SW 1271 (cell line): ENCODE data around the gene ACTBL2.
A peak's percentile ranks its signal among the peaks of the same experiment; 100 is the strongest.
"Not testable (repeated sequence)": the region's sequence is repeated elsewhere in the genome, so short reads cannot be mapped to it uniquely, and the experiment has no call there.

Experiments used
- DNase-seq, 2 experiments: peaks; one replicate each; lab custom pipeline; 2025; lab: John Stamatoyannopoulos, UW

Gene ACTBL2

DNA sequence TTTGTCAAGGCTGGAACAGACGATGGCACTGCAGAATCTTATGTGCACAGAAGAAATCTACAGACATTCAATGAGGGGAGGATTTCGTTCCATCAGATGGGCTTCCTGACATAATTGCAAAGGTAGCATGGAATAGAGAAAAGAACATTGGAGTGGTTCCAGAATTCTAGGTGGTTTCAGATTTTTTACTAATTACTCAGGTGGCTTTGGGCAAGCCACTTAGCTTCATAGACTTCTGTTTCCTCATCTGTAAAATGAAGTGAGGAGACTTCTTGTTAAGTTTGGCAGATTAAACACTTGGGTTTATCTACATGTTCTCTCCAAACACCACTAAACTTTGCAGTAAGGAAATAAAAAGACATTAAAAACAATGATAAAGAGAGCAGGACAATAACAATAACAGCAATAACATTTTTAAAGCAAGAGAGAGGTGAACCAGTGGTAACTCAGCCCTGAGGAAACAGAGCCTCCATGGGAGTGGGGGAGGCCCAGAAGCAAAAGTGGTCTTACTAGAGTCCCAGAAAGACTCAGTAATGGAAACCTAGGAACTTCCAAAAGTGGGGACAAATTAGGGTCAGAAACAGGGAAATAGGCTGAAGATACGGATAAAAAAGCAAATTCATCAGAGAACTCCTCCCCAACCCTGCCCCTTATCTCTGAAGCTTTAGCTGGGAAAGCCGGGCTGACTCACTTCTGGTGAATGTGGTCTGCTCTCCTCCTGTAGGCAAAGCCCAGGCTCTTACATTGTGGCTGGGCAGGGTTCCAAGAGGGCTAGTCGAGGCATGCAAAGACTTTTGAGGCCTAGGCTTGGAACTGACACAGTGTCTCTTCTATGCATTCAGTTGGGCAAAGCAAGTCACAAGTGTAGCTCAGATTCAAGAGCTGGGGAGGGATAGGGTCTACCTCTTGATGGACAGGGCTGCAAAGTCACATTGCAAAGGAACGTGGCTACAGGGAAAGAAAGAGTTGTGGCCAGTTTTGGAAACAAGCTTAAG lies 11.8 kb upstream of the ACTBL2 start:
- DNase-seq, result peak; percentile 48 to 94

GRCh38 chr5:57493034-57493433 lies 10.4 kb upstream of the ACTBL2 start:
- DNase-seq, result no peak

- no peak for DNase-seq
Measured at GRCh38 chr5:57492632-57493031, 10.0 kb upstream of the ACTBL2 start.

GRCh38 chr5:57491369-57491965 lies 8.9 kb upstream of the ACTBL2 start:
- no peak for DNase-seq

GRCh38 chr5:57488215-57488955 lies 5.8 kb upstream of the ACTBL2 start:
- DNase-seq, result peak; percentile 58 to 72

DNA sequence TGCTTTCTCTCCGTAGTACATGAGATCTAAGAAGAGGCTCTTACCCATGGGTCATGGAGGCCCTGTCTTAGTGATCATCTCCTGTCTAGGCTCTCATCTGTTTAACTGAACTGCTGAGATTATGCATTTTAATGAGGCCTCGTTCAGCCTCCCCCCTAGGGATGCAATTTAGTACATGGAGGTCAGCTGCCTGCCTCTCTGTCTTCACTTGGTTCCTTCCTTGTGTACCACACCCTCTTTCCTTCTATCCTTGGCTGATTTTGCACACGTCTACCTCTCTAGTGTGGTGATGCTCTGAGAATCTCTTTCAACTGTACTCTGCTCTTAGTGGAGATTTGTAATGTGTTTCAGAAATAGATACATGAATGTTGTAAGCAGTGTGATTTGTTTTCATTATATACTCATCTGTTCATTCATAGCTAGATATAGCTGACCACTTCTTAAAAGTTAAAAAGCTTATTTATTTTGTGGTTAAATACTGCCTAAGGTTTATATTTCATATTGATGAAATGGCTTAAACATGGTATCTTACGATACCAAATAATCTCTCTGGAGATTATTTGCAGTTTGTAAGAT lies 3.5 kb upstream of the ACTBL2 start:
- DNase-seq, result no peak

DNA sequence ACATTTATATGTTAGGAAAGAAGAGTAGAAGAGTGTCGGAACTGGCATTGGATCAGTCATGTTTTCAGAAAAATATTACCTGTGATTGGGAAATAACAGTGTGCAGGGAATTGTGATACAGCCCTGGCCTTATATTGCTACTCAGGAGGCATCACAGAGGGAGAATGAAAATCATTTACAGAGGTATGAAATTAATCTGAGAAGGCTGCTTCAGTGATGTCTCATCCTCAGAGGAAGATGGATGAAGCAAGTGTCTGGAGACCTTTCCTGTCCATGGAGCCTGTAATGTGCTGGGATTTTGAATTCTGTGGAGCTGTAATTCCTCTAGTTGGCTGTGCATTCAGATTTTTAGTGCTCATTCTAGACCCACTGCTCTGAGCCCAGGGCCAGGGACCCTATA lies 3.8 kb downstream of the ACTBL2 start:
- no peak for DNase-seq

- DNase-seq, result no peak
Measured at GRCh38 chr5:57476601-57477056, 6.0 kb downstream of the ACTBL2 start.

DNA sequence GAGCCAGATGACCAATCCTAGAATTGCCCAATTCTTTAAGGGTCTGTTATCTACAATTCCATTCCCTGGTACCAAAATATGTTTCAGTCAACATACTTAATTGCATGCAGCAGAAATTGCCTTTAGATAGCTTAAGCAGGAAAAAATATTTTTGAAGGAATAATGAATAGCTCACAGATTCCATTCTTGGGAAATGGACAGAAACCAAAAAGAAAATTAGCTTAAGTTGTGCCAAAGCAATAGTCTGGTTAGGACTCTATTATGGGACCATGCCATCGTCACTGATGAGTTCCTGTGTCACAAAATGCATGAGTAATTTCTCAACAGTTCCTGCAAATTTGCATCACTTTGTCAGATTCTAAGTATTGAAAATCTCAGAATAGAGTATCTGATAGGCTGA lies 12.3 kb downstream of the ACTBL2 start:
- no peak for DNase-seq

DNA sequence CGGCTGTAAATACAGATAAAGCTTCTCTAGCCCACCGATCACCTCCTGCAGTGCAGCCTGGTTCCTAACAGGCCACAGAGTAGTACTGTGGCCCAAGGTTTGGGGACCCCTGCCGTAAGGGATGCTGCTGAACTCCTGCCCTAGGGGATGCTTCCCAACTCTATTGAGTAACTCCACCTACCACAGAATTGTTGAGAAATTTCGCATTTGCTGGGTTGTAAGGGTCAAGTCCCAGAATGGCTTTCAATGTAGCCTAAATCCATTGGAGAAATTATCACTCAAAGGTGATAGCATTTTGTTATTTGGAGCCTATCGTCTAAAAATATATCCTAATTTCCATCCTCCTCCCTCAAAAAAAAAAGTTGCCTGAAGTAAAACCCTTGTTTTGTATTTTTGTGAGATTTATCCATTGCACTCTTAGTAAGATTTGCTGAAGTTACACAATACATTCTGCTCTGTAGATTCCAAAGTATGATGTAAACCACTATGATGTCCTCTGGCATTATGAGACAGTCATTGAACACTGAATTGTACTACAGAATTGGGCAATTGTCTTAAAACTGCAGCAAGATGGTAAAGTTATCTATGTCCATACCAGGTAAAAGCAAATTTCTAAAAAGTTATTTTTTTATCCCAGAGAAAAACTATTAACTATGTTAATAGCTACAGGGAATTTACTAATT lies 14.0 kb downstream of the ACTBL2 start:
- no peak for DNase-seq

DNA sequence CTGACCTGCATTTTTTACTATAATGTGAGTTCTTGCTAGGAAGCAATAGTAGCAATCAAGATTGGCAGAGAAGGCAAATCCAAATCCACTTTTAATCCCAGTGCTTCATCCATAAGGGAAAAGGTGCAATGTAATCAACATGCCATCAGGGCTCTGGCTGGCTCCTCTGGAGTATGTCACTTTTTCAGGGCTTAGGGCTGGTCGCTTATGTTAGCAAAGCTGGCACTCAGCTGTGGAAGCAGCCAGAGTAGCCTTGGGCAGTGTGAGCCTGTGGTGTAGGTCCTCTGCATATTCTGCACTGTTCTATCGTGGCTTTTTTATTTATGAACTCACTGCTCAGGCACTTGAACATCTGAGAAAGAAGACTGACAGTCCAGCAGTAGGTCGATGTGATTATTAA lies 16.1 kb downstream of the ACTBL2 start:
- DNase-seq, result no peak

DNA sequence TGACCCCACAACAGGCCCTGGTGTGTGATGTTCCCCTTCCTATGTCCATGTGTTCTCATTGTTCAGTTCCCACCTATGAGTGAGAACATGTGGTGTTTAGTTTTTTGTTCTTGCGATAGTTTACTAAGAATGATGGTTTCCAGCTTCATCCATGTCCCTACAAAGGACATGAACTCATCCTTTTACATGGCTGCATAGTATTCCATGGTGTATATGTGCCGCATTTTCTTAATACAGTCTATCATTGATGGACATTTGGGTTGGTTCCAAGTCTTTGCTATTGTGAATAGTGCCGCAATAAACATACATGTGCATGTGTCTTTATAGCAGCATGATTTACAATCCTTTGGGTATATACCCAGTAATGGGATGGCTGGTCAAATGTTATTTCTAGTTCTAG lies 22.6 kb downstream of the ACTBL2 start:
- not testable (repeated sequence) for DNase-seq

GRCh38 chr5:57458443-57458842 lies 24.2 kb downstream of the ACTBL2 start:
- no peak for DNase-seq

GRCh38 chr5:57456531-57457135 lies 26.0 kb downstream of the ACTBL2 start:
- no peak for DNase-seq

- DNase-seq, result no peak
Measured at GRCh38 chr5:57455511-57456455, 26.8 kb downstream of the ACTBL2 start.

DNA sequence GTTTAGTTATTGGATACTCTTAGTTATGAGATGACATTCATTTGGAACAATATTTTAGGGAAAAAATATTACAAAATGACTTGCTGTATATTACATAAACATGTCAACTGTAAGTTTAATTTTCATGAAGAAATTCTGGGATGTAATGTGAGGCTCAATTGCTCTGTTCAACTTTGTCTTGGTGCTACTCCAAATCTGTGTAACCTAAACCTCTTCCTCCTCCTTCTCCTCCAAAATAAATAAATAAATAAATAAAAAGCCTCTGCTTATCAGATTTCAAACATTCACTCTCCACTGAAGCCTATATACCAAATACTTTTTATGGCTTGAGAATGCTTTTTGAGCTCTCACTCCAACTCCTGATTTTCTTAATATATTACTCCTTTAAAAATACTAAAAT lies 27.7 kb downstream of the ACTBL2 start:
- DNase-seq, result no peak

GRCh38 chr5:57453728-57454127 lies 28.9 kb downstream of the ACTBL2 start:
- DNase-seq, result no peak

- no peak for DNase-seq
Measured at GRCh38 chr5:57452885-57453284, 29.7 kb downstream of the ACTBL2 start.

DNA sequence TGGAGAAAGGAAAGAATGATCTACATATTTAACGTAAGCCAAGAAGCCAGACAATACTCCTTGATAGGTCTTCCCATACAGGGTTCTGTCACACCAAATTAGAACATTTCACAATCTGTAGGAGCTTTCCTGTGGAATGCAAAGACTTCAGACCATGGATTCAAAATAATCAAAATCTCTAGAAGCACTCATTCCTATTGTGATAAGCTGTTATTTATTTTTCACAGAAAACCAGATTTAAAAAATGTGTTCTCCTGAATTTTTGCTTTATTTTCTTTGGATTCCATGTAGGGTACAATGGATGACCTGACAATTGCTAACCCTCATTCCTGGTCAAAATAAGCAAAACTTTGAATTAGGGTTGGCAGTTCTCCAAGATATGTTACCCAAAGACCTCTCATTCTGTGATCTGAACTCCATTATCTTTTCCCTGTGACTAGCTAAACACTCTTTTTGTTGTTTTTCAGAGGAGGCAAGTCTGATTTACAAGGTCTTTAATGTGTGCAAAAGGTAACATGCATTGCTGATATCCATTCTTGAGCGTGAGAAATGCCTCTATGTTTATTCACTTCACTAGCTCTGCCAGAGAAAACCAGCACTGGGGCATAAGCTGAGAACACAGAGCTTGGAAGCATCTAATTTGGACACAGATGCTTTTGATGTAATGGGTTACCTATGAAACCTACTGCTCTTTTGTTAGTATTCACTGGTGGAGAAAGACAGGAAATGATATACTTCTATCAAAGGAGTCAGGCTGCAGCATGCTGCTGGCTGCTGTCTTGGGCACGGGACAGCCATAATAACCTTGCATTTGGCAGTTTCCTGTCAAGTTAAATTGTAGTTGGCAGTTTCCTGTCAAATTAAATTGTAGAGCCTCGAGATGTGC lies 31.4 kb downstream of the ACTBL2 start:
- DNase-seq, result no peak
